ENCODE results near the gene SHANK1. TPM values are rescaled to one million over a fixed set of nuclear protein-coding genes. Genes with fewer than 3 reads are reported as not detected.

Gene SHANK1
- total and polyA plus RNA-seq, 2 of the 13 experiments (the other 11 are each of a cell fraction or from before 2014, with no cell fraction given), result not detected

GRCh38 chr19:50633973-50634372 lies 85.6 kb downstream of the SHANK1 start:
- WGBS (ENCODE audit: low lambda C conversion rate), result 64% methylated on average over 2 of the region's 2 CpGs

More at GRCh38 chr19:50633973-50634372, 85.6 kb downstream of the SHANK1 start:
- no peak overlapping the region for H3K9ac ChIP-seq (ENCODE audit: insufficient read depth, low read depth, low read length)
- no peak overlapping the region for H3K27ac ChIP-seq (ENCODE audit: extremely low read length, insufficient read depth, low read length)
- H3K4me3 ChIP-seq (replicated peaks in 1 of 3; ENCODE audit: insufficient read depth in 1 of 3, low read depth in 2 of 3, low read length in 3 of 3), result no peak overlapping the region
- H3K9me3 ChIP-seq (ENCODE audit: low read length), result peaks cover 17% of the 10 kb centered on the region
- no peak overlapping the region for H3K4me2 ChIP-seq (ENCODE audit: low read depth, low read length)
- FAIRE-seq (no peak), DNase-seq (ENCODE audit: low spot score) (no peak), ATAC-seq (no peak)
- peaks cover 3 to 21% of the 10 kb centered on the region in 2 experiments for H3K27me3 ChIP-seq (ENCODE audit: control insufficient read depth in 1 of 2, insufficient read depth in 2 of 2, low read length in 2 of 2)
- CTCF ChIA-PET (ENCODE audit: low intra/inter-chr PET ratio, low total read pairs), result no interaction called here
- H4K20me1 ChIP-seq (ENCODE audit: insufficient read depth, low read length), result no peaks in the 10 kb centered on the region
- intact Hi-C loops (cut with micrococcal nuclease; ENCODE audit: unreplicated experiment) (no loop called here), in situ Hi-C loops (cut with HindIII; ENCODE audit: extremely low pct_ligation_motif_present, low pct_unique_long_range_greater_than_20kb) (no loop called here)
- POLR2A ChIA-PET, result no interaction called here
- H2AFZ ChIP-seq (ENCODE audit: low read length), result no peak overlapping the region
- H3K79me2 ChIP-seq (ENCODE audit: insufficient read depth, low read length), result no peaks in the 10 kb centered on the region
- H3K4me1 ChIP-seq (ENCODE audit: insufficient read depth, low read length), result no peaks in the 10 kb centered on the region; the same call in 1 of the 2 replicates
- no peaks in the 10 kb centered on the region for H3K36me3 ChIP-seq (replicated peaks in 1 of 2; ENCODE audit: control insufficient read depth in 1 of 2, insufficient read depth in 2 of 2, low read length in 2 of 2)
- BruUV-seq (replicated peaks), result no TSS peak
- no peak for TF ChIP-seq AHDC1 (CRISPR knock-in tag; IDR thresholded peaks at IDR 0.05; ENCODE audit: borderline replicate concordance)

Data from HepG2 (cell line).